ENCODE measurements around the gene TSPAN13.
A peak's percentile ranks its signal among the peaks of the same experiment; 100 is the strongest.

Gene TSPAN13

GRCh38 chr7:16753102-16753931, at the start of gene TSPAN13:
Gene TSPAN13 (plus strand): TSS chr7:16753755. CDS start chr7:16753968, 213 bp downstream.
- Mint-ChIP-seq H3K4me1 (peaks cover 17% of the 10 kb centered on the region), H3K27ac (peak within 1 kb of the TSS; percentile 40), H3K36me3 (ENCODE audit: low read depth) (no peaks in the 10 kb centered on the region), H3K9me3 (no peaks in the 10 kb centered on the region), H3K4me3 (peak within 1 kb of the TSS; percentile 82), H3K27me3 (peaks cover 37% of the 10 kb centered on the region)
- ATAC-seq (peak; percentile 85), DNase-seq (peak; percentile 75)

GRCh38 chr7:16708511-16708910, 45.0 kb upstream of the TSPAN13 start:
- peaks cover 49% of the 10 kb centered on the region for H3K36me3 Mint-ChIP-seq (ENCODE audit: low read depth)
- H3K27ac Mint-ChIP-seq: no peak overlapping the region
- no peak overlapping the region for H3K4me3 Mint-ChIP-seq
- peaks cover 23% of the 10 kb centered on the region for H3K4me1 Mint-ChIP-seq
- H3K9me3 Mint-ChIP-seq: peaks cover 6% of the 10 kb centered on the region
- DNase-seq (no peak), ATAC-seq (no peak)
- no peaks in the 10 kb centered on the region for H3K27me3 Mint-ChIP-seq

GRCh38 chr7:16708980-16709379, 44.6 kb upstream of the TSPAN13 start:
- Mint-ChIP-seq H3K4me1 (peaks cover 23% of the 10 kb centered on the region), H3K27me3 (no peaks in the 10 kb centered on the region), H3K4me3 (no peak overlapping the region), H3K36me3 (ENCODE audit: low read depth) (peaks cover 44% of the 10 kb centered on the region), H3K9me3 (peaks cover 6% of the 10 kb centered on the region), H3K27ac (no peak overlapping the region)
- ATAC-seq (no peak), DNase-seq (no peak)

- Mint-ChIP-seq H3K36me3 (ENCODE audit: low read depth) (peaks cover 39% of the 10 kb centered on the region), H3K27me3 (no peaks in the 10 kb centered on the region), H3K4me1 (peaks cover 23% of the 10 kb centered on the region), H3K4me3 (no peak overlapping the region), H3K27ac (no peak overlapping the region), H3K9me3 (peaks cover 6% of the 10 kb centered on the region)
- ATAC-seq: no peak
- no peak for DNase-seq
Observed at GRCh38 chr7:16710651-16711050, 42.9 kb upstream of the TSPAN13 start.

- Mint-ChIP-seq H3K27ac (peak overlapping the region; percentile 55), H3K4me3 (no peak overlapping the region), H3K9me3 (peaks cover 6% of the 10 kb centered on the region), H3K27me3 (no peaks in the 10 kb centered on the region), H3K4me1 (peaks cover 22% of the 10 kb centered on the region), H3K36me3 (ENCODE audit: low read depth) (peaks cover 33% of the 10 kb centered on the region)
- no peak for DNase-seq
- ATAC-seq: peak; percentile 79
Observed at GRCh38 chr7:16711730-16712129, 41.8 kb upstream of the TSPAN13 start.

GRCh38 chr7:16712916-16713315, 40.6 kb upstream of the TSPAN13 start:
- H3K4me3 Mint-ChIP-seq: no peak overlapping the region
- DNase-seq (no peak), ATAC-seq (peak; percentile 68)
- no peaks in the 10 kb centered on the region for H3K27me3 Mint-ChIP-seq
- H3K27ac Mint-ChIP-seq: peak overlapping the region; percentile 55
- H3K9me3 Mint-ChIP-seq: peaks cover 6% of the 10 kb centered on the region
- H3K4me1 Mint-ChIP-seq: peaks cover 19% of the 10 kb centered on the region
- peaks cover 24% of the 10 kb centered on the region for H3K36me3 Mint-ChIP-seq (ENCODE audit: low read depth)

GRCh38 chr7:16715928-16716327, 37.6 kb upstream of the TSPAN13 start:
- no peak overlapping the region for H3K4me3 Mint-ChIP-seq
- peaks cover 21% of the 10 kb centered on the region for H3K4me1 Mint-ChIP-seq
- DNase-seq (no peak), ATAC-seq (no peak)
- H3K27ac Mint-ChIP-seq: no peak overlapping the region
- peaks cover 30% of the 10 kb centered on the region for H3K36me3 Mint-ChIP-seq (ENCODE audit: low read depth)
- peaks cover 6% of the 10 kb centered on the region for H3K9me3 Mint-ChIP-seq
- H3K27me3 Mint-ChIP-seq: no peaks in the 10 kb centered on the region

- no peak overlapping the region for H3K27ac Mint-ChIP-seq
- H3K4me3 Mint-ChIP-seq: no peak overlapping the region
- H3K27me3 Mint-ChIP-seq: no peaks in the 10 kb centered on the region
- ATAC-seq: no peak
- no peaks in the 10 kb centered on the region for H3K9me3 Mint-ChIP-seq
- DNase-seq: no peak
- H3K36me3 Mint-ChIP-seq (ENCODE audit: low read depth): peaks cover 23% of the 10 kb centered on the region
- peaks cover 22% of the 10 kb centered on the region for H3K4me1 Mint-ChIP-seq
Observed at GRCh38 chr7:16718111-16718656, 35.4 kb upstream of the TSPAN13 start.

- ATAC-seq (no peak), DNase-seq (no peak)
- Mint-ChIP-seq H3K27me3 (no peaks in the 10 kb centered on the region), H3K36me3 (ENCODE audit: low read depth) (peaks cover 24% of the 10 kb centered on the region), H3K4me3 (no peak overlapping the region), H3K9me3 (no peaks in the 10 kb centered on the region), H3K4me1 (peaks cover 22% of the 10 kb centered on the region), H3K27ac (no peak overlapping the region)
Observed at GRCh38 chr7:16719699-16720098, 33.9 kb upstream of the TSPAN13 start.

- Mint-ChIP-seq H3K4me1 (peaks cover 22% of the 10 kb centered on the region), H3K36me3 (ENCODE audit: low read depth) (peaks cover 18% of the 10 kb centered on the region), H3K27ac (peak overlapping the region; percentile 67), H3K27me3 (no peaks in the 10 kb centered on the region), H3K9me3 (no peaks in the 10 kb centered on the region), H3K4me3 (no peak overlapping the region)
- ATAC-seq: peak; percentile 43
- no peak for DNase-seq
Observed at GRCh38 chr7:16721541-16721940, 32.0 kb upstream of the TSPAN13 start.

- DNase-seq: no peak
- no peak overlapping the region for H3K4me3 Mint-ChIP-seq
- no peaks in the 10 kb centered on the region for H3K9me3 Mint-ChIP-seq
- no peak overlapping the region for H3K27ac Mint-ChIP-seq
- H3K36me3 Mint-ChIP-seq (ENCODE audit: low read depth): peaks cover 18% of the 10 kb centered on the region
- H3K4me1 Mint-ChIP-seq: peaks cover 22% of the 10 kb centered on the region
- H3K27me3 Mint-ChIP-seq: no peaks in the 10 kb centered on the region
- ATAC-seq: no peak
Observed at GRCh38 chr7:16724344-16724743, 29.2 kb upstream of the TSPAN13 start.

GRCh38 chr7:16726189-16726588, 27.4 kb upstream of the TSPAN13 start:
- no peaks in the 10 kb centered on the region for H3K27me3 Mint-ChIP-seq
- no peak for DNase-seq

GRCh38 chr7:16727736-16728135, 25.8 kb upstream of the TSPAN13 start:
- H3K4me1 Mint-ChIP-seq: peaks cover 3% of the 10 kb centered on the region
- ATAC-seq (no peak), DNase-seq (no peak)
- peaks cover 6% of the 10 kb centered on the region for H3K36me3 Mint-ChIP-seq (ENCODE audit: low read depth)
- H3K27me3 Mint-ChIP-seq: no peaks in the 10 kb centered on the region
- H3K27ac Mint-ChIP-seq: no peak overlapping the region
- no peak overlapping the region for H3K4me3 Mint-ChIP-seq
- no peaks in the 10 kb centered on the region for H3K9me3 Mint-ChIP-seq

More at GRCh38 chr7:16726189-16726588, 27.4 kb upstream of the TSPAN13 start:
- Mint-ChIP-seq H3K4me1 (peaks cover 16% of the 10 kb centered on the region), H3K9me3 (no peaks in the 10 kb centered on the region), H3K27ac (no peak overlapping the region), H3K36me3 (ENCODE audit: low read depth) (peaks cover 8% of the 10 kb centered on the region), H3K4me3 (no peak overlapping the region)
- ATAC-seq: no peak

- Mint-ChIP-seq H3K4me3 (no peak overlapping the region), H3K27me3 (no peaks in the 10 kb centered on the region), H3K9me3 (no peaks in the 10 kb centered on the region), H3K27ac (no peak overlapping the region), H3K4me1 (no peaks in the 10 kb centered on the region), H3K36me3 (ENCODE audit: low read depth) (peaks cover 2% of the 10 kb centered on the region)
- DNase-seq (no peak), ATAC-seq (no peak)
Observed at GRCh38 chr7:16728811-16729210, 24.7 kb upstream of the TSPAN13 start.

- DNase-seq: no peak
- Mint-ChIP-seq H3K27ac (no peak overlapping the region), H3K36me3 (ENCODE audit: low read depth) (peaks cover 2% of the 10 kb centered on the region), H3K27me3 (no peaks in the 10 kb centered on the region), H3K4me3 (no peak overlapping the region), H3K9me3 (no peaks in the 10 kb centered on the region), H3K4me1 (no peaks in the 10 kb centered on the region)
- ATAC-seq: no peak
Observed at GRCh38 chr7:16729541-16729940, 24.0 kb upstream of the TSPAN13 start.

Measured in activated naive CD8-positive, alpha-beta T cell treated with anti-CD3 and anti-CD28 coated beads, Interleukin-2, amount 50 U/mL, for 24 hours (primary cell).